ENCODE measurements around the gene PIGM.

The PIGM gene

GRCh38 chr1:159980786-159981185, 51.0 kb downstream of the PIGM start:
- TF ChIP-seq ZFX (IDR thresholded peaks at IDR 0.05): no peak
- TF ChIP-seq, protein P1, sequence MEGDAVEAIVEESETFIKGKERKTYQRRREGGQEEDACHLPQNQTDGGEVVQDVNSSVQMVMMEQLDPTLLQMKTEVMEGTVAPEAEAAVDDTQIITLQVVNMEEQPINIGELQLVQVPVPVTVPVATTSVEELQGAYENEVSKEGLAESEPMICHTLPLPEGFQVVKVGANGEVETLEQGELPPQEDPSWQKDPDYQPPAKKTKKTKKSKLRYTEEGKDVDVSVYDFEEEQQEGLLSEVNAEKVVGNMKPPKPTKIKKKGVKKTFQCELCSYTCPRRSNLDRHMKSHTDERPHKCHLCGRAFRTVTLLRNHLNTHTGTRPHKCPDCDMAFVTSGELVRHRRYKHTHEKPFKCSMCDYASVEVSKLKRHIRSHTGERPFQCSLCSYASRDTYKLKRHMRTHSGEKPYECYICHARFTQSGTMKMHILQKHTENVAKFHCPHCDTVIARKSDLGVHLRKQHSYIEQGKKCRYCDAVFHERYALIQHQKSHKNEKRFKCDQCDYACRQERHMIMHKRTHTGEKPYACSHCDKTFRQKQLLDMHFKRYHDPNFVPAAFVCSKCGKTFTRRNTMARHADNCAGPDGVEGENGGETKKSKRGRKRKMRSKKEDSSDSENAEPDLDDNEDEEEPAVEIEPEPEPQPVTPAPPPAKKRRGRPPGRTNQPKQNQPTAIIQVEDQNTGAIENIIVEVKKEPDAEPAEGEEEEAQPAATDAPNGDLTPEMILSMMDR (conservative IDR thresholded peaks at IDR 0.05): no peak
- no peak overlapping the region for H3K27ac ChIP-seq

DNA sequence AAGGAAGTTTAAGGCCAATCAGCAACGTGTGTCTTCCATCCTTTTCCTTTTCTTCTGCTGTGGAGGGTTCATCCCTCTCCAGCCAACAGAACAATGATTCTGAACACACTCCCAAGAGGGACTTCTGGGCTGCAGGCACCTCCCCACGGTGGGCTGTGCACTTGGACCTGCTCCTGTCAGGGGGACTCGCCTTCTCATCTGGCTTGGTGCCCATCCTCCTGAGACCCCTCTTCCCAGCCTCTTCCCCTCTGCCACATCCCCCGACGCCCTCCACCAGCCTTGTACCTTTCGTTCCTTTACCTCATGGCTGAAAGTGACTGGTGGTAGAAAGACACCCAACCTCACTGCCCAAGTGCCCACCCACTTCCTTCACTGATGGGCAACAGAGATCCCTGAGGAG, 51.7 kb downstream of the PIGM start:
- TF ChIP-seq, protein P1 (conservative IDR thresholded peaks at IDR 0.05): no peak
- TF ChIP-seq ZFX (IDR thresholded peaks at IDR 0.05): no peak
- no peak overlapping the region for H3K27ac ChIP-seq

DNA sequence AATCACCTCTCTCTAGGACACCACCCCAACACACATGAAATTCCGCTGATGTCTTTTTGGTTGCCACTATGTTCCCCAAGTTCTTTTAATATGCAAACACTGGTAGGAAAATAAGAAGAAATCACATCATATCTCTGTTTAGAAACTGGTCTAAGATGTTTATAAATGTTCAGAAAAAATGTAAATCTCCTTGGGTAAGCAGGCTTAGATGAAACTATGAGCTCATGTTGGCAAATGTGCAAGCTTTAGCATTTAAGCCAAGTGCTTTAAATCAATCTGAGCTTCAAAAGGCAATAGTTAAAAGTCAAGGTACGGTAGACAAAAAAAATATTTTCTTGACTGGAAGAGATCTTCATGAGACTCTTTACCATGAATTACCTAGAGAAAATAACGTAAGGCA, 52.5 kb downstream of the PIGM start:
- no peak for TF ChIP-seq ZFX (IDR thresholded peaks at IDR 0.05)
- TF ChIP-seq, protein P1 (conservative IDR thresholded peaks at IDR 0.05): no peak
- H3K27ac ChIP-seq: no peak overlapping the region

DNA sequence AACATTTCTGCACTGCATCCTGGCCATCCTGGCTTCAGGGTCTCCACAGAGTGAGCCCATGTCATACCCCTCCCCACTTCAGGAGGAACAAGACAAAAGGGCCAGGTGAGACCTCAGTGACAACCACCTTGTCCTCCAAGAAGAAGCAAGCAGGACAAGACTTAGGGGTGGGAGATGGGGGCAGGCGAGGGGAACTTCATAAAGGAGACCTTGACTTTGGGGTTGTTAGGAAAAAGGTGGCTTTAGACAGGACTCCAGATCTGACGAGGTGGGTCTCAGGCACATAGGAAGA, 53.7 kb downstream of the PIGM start:
- no peak overlapping the region for H3K27ac ChIP-seq
- TF ChIP-seq ZFX (IDR thresholded peaks at IDR 0.05): no peak
- TF ChIP-seq, protein P1 (conservative IDR thresholded peaks at IDR 0.05): no peak

DNA sequence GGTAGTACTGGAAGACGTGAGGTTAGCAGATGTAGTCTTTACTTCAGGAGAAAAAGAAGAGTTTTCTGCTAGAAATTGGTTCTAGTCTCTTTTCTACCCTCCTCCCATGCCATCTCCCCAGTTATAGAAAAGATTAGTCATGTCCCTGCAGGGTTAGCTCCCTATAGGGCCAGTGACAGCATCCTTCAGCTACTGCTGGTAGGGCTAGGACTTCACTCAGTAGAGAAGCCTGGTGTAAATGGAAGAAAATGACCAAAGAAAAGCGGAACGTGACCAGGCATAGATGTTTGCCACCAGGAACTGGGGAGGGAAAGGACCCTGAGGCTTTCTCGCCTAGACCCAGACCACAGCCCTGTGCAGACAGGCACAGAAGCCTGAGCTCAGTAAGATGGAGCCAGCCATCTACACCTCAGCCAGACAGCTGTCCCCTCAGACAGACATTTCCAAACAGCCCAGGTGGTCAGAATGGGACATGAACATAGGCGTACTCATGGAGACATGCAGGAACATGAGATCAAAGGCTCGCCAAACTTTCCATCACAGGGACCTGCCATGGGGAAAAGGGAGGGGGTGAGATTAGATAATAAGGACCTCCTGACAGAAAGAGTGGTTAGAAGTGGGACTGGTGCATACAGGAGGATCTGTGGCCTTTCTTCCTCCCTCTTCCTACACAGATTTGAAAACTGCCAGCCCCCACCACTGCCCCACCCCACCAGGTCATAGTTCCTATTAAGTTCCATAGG, 54.3 kb downstream of the PIGM start:
- TF ChIP-seq ZFX (IDR thresholded peaks at IDR 0.05): no peak
- TF ChIP-seq, protein P1 (conservative IDR thresholded peaks at IDR 0.05): no peak
- H3K27ac ChIP-seq: no peak overlapping the region

Measured in C4-2B (cell line).